GM12878 (cell line): ENCODE results near the gene UBASH3A. TPM values are rescaled to one million over a fixed set of nuclear protein-coding genes. Genes with fewer than 3 reads are reported as not detected.

ENCODE experiments used
- ATAC-seq: fragments of 200-7000 bp; cut with Tn5 transposase; 3 replicates; pipeline ENCODE4 v1.9.1; 2020; ENCODE audit warnings: mild to moderate bottlenecking, moderate library complexity
- BruUV-seq: library from RNA; stranded (reverse); fragments of 400-500 nt; replicated peaks from 2 replicates; lab custom pipeline; 2021; lab: Mats Ljungman, UMichigan
- CTCF ChIA-PET: fragments of 300-600 bp; sonication (Branson Sonifier 250); formaldehyde crosslinking; extraction: SDS; loops from one replicate; lab custom pipeline; 2021; ENCODE audit warnings: inconsistent platforms; lab: Yijun Ruan, JAX
- POLR2A ChIA-PET: fragments of 350-600 bp; formaldehyde crosslinking; extraction: SDS; loops from one replicate; lab custom pipeline; 2021; ENCODE audit warnings: inconsistent platforms; lab: Charles Lee
- RAD21 ChIA-PET: fragments of 300-600 bp; sonication (Branson Sonifier 250); formaldehyde crosslinking; loops from one replicate; lab custom pipeline; 2023; ENCODE audit warnings: antibody characterized with exemption; ENCODE audit not compliant: unreplicated experiment; lab: Charles Lee
- SMC1A ChIA-PET: fragments of 300-600 bp; sonication (Branson Sonifier 250); formaldehyde crosslinking; loops from one replicate; lab custom pipeline; 2023; ENCODE audit not compliant: unreplicated experiment, uncharacterized antibody; lab: Charles Lee
- DNase-seq: peaks from one replicate; pipeline ENCODE4 v3.0.0-alpha.2; 2011; ENCODE audit warnings: low read depth, low spot score
- FAIRE-seq: peaks from 3 replicates; lab custom pipeline; 2011; peaks lifted over from hg19 to GRCh38; lab: Jason Lieb, UNC
- H2AFZ ChIP-seq: 2 replicates; pipeline ENCODE4 v1.6.0; 2011; ENCODE audit warnings: low read depth, low read length, control low read depth; ENCODE audit not compliant: control insufficient read depth
- H3K27ac ChIP-seq: 2 replicates; pipeline ENCODE4 v1.5.1; 2011; ENCODE audit warnings: control low read depth; ENCODE audit not compliant: control insufficient read depth, insufficient read depth
- H3K27me3 ChIP-seq, 2 experiments: replicated peaks in 1 of 2; 2 replicates each; pipeline versions ENCODE4 v1.6.0 to v1.6.1; 2011; ENCODE audit warnings: low read length in 1 of 2; ENCODE audit not compliant: control insufficient read depth in 2 of 2, insufficient read depth in 2 of 2
- H3K36me3 ChIP-seq, 2 experiments: 2 replicates each; pipeline ENCODE4 v1.5.1; 2011; ENCODE audit warnings: low read length in 1 of 2; ENCODE audit not compliant: control insufficient read depth in 2 of 2, insufficient read depth in 2 of 2
- H3K4me1 ChIP-seq: 2 replicates; pipeline ENCODE4 v1.6.1; 2011; ENCODE audit warnings: mild to moderate bottlenecking, low read length, moderate library complexity, mixed read lengths; ENCODE audit not compliant: control insufficient read depth, insufficient read depth
- H3K4me2 ChIP-seq: 2 replicates; pipeline ENCODE4 v1.6.0; 2011; ENCODE audit warnings: control low read depth; ENCODE audit not compliant: control insufficient read depth, insufficient read depth
- H3K4me3 ChIP-seq: fragments of 200-600 bp; sonication (generic); 2 replicates; pipeline ENCODE4 v1.5.1; 2016
- H3K79me2 ChIP-seq: 2 replicates; pipeline ENCODE4 v1.6.0; 2011; ENCODE audit warnings: low read length; ENCODE audit not compliant: control insufficient read depth, insufficient read depth
- H3K9ac ChIP-seq: 2 replicates; pipeline ENCODE4 v1.8.0; 2011; ENCODE audit warnings: low read length, control low read depth, mixed read lengths; ENCODE audit not compliant: control insufficient read depth, insufficient read depth
- H3K9me3 ChIP-seq: replicated peaks from 3 replicates; pipeline ENCODE4 v1.5.1; 2011; ENCODE audit warnings: mild to moderate bottlenecking, low read length; ENCODE audit not compliant: control insufficient read depth, insufficient read depth
- H4K20me1 ChIP-seq: 2 replicates; pipeline ENCODE4 v1.6.0; 2011; ENCODE audit not compliant: control insufficient read depth, insufficient read depth
- BMI1 ChIP-seq: fragments of 450-650 bp; IDR thresholded peaks from 2 replicates; pipeline ENCODE4 v1.6.1; 2016; ENCODE audit warnings: mild to moderate bottlenecking, moderate library complexity, borderline replicate concordance
- CBFB ChIP-seq: IDR thresholded peaks from 2 replicates; pipeline ENCODE4 v1.6.1; 2016; ENCODE audit warnings: antibody characterized with exemption, low read depth
- CBX5 ChIP-seq: sonication (generic); IDR thresholded peaks from 2 replicates; pipeline ENCODE4 v1.6.1; 2016; ENCODE audit warnings: low read depth, moderate library complexity, mild to moderate bottlenecking, inconsistent platforms
- CHD2 ChIP-seq: IDR thresholded peaks from 2 replicates; pipeline ENCODE4 v1.6.1; 2011; ENCODE audit warnings: low read depth, low read length, improper control_type of control experiment, borderline replicate concordance
- EGR1 ChIP-seq, 2 experiments: IDR thresholded peaks; 1 replicate in 1 of 2; 2 replicates in 1 of 2; pipeline ENCODE4 v1.6.1; 2011 to 2012; ENCODE audit warnings: low read depth in 2 of 2, low read length in 2 of 2, borderline replicate concordance in 1 of 2, mild to moderate bottlenecking in 1 of 2, moderate library complexity in 1 of 2
- EP300 ChIP-seq, 2 experiments: fragments of 150-350 bp in 1 of 2; IDR thresholded peaks; 2 replicates each; pipeline ENCODE4 v1.6.1; 2011 to 2012; ENCODE audit warnings: low read depth in 2 of 2, low read length in 2 of 2, borderline replicate concordance in 1 of 2, improper control_type of control experiment in 1 of 2, inconsistent platforms in 1 of 2; ENCODE audit not compliant: control insufficient read depth in 1 of 2
- FOXK2 ChIP-seq: fragments of 450-650 bp; IDR thresholded peaks from 2 replicates; pipeline ENCODE4 v1.6.1; 2017; ENCODE audit warnings: mild to moderate bottlenecking, moderate library complexity
- FOXM1 ChIP-seq: IDR thresholded peaks from 2 replicates; pipeline ENCODE4 v1.6.1; 2012; ENCODE audit warnings: low read depth, mild to moderate bottlenecking, inconsistent platforms, low read length, moderate library complexity
- GATAD2B ChIP-seq: fragments of 450-650 bp; conservative IDR thresholded peaks from 2 replicates; pipeline ENCODE4 v1.6.1; 2017; ENCODE audit warnings: low read depth, mild to moderate bottlenecking, moderate library complexity
- HCFC1 ChIP-seq: fragments of 150-350 bp; IDR thresholded peaks from 2 replicates; pipeline ENCODE4 v1.6.1; 2014; ENCODE audit warnings: low read length
- JUNB ChIP-seq: IDR thresholded peaks from 2 replicates; pipeline ENCODE4 v1.6.1; 2016; ENCODE audit warnings: antibody characterized with exemption, mild to moderate bottlenecking
- MEF2B ChIP-seq: fragments of 450-650 bp; IDR thresholded peaks from 2 replicates; pipeline ENCODE4 v1.6.1; 2018; ENCODE audit warnings: mild to moderate bottlenecking, moderate library complexity; ENCODE audit not compliant: partially characterized antibody, poor library complexity, severe bottlenecking
- MYB ChIP-seq: fragments of 150-350 bp; IDR thresholded peaks from 2 replicates; pipeline ENCODE4 v1.6.1; 2014; ENCODE audit warnings: mild to moderate bottlenecking, low read depth, low read length, borderline replicate concordance
- NRF1 ChIP-seq: conservative IDR thresholded peaks from 2 replicates; pipeline ENCODE4 v1.6.1; 2011; ENCODE audit warnings: mild to moderate bottlenecking, low read depth, low read length, improper control_type of control experiment
- RAD21 ChIP-seq: IDR thresholded peaks from 2 replicates; pipeline ENCODE4 v1.6.1; 2011; ENCODE audit warnings: mild to moderate bottlenecking, low read depth, low read length, moderate library complexity; ENCODE audit not compliant: insufficient read depth
- RBBP5 ChIP-seq: fragments of 200-600 bp; sonication (generic); conservative IDR thresholded peaks from 2 replicates; pipeline ENCODE4 v1.6.1; 2016
- SREBF1 ChIP-seq: IDR thresholded peaks from 2 replicates; pipeline ENCODE4 v1.6.1; 2012; ENCODE audit warnings: mild to moderate bottlenecking, low read length
- ZNF622 ChIP-seq: fragments of 450-650 bp; IDR thresholded peaks from 2 replicates; pipeline ENCODE4 v1.6.1; 2017; ENCODE audit warnings: mild to moderate bottlenecking, inconsistent platforms
- WGBS: methylation state at CpG from one replicate; pipeline ENCODE4 v1.1.6; 2016; ENCODE audit warnings: low lambda C conversion rate; ENCODE audit not compliant: insufficient replicate concordance, insufficient coverage; ENCODE audit errors: missing lambda C conversion rate; 5-methylcytosine and 5-hydroxymethylcytosine counted together
- in situ Hi-C: fragments of 300-500 bp; cut with MboI; formaldehyde crosslinking; loops from 9 replicates; pipeline ENCODE4 v1.14.3; 2018; ENCODE audit warnings: mixed read lengths
- intact Hi-C: fragments of 100-400 bp; cut with micrococcal nuclease; formaldehyde crosslinking; loops from one replicate; pipeline ENCODE4 v1.14.2; 2022; ENCODE audit not compliant: unreplicated experiment
- polyA plus RNA-seq, 11 experiments: library from polyadenylated mRNA; depleted of rRNA in 4 of 11; unstranded in 6 of 11; stranded (reverse) in 5 of 11; fragments of >200 nt; fragmentation: Nextera tagmentation in 4 of 11; fragmentation: Illumina TruSeq in 1 of 11; extraction: Ambion mirVana in 4 of 11; extraction: Trizol in 1 of 11; gene quantifications; 1 replicate in 1 of 11; 2 replicates in 10 of 11; pipeline versions ENCODE4 v1.2.1 to v1.2.3, GENCODE V29; 2011 to 2016; ENCODE audit warnings: inconsistent platforms in 2 of 11, missing spikeins in 2 of 11, low read depth in 1 of 11
- total RNA-seq, 4 experiments: library from RNA; depleted of rRNA in 3 of 4; stranded (reverse); fragments of >200 nt in 3 of 4; fragmentation: Illumina TruSeq in 1 of 4; extraction: Trizol in 1 of 4; gene quantifications; 2 replicates each; pipeline versions ENCODE4 v1.2.1 to v1.2.3, GENCODE V29; 2013 to 2021
- TF ChIP-seq, protein P1 (sequence below): fragments of 450-650 bp; IDR thresholded peaks from 2 replicates; pipeline ENCODE4 v1.6.1; 2016; ENCODE audit warnings: mild to moderate bottlenecking

UBASH3A gene
- total and polyA plus RNA-seq, 10 of the 15 experiments (the other 5 are each of a cell fraction or from before 2014, with no cell fraction given): 0.04 to 0.39 (median 0.23) TPM; not detected in 1

GRCh38 chr21:42468491-42469131, 64.9 kb downstream of the UBASH3A start (continued):
- TF ChIP-seq HCFC1 (no peak), RBBP5 (no peak), FOXK2 (no peak)

DNA sequence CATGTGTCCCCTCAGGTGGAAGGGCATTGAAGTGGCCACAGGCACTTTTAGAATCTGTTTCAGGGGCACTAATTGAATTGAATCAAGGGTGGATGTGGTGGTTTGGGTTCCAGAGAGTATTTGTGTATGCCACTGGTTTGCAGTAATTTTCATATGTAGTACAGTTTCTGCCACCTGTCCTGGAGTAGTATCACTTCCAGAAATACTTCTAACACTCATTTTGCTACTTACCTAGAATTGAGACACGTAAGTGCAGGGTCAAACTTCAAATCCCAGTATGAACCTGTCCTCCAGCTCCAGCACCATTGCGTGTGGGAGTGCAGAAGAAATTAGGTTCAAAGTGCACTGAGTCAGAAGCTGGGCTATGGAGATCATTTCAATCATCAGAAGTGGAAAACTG, 65.6 kb downstream of the UBASH3A start:
- H3K36me3 ChIP-seq: no peaks in the 10 kb centered on the region
- no peak overlapping the region for H3K27ac ChIP-seq
- H3K4me1 ChIP-seq: peaks cover 55% of the 10 kb centered on the region
- ChIA-PET RAD21 (interaction anchor here (0.6 to 7.2 kb wide), 10 partner anchors 9 to 236 kb away, joined by 3 to 146 read pairs (median 14); partner anchors contain the start of gene SLC37A1), CTCF (interaction anchor here (0.6 to 7.8 kb wide), 6 partner anchors 9 to 66 kb away, joined by 3 to 168 read pairs (median 22); no protein-coding TSS in a partner anchor), SMC1A (interaction anchor here (0.7 to 12.0 kb wide), 14 partner anchors 8 to 159 kb away, joined by 3 to 268 read pairs (median 6); partner anchors contain the start of gene SLC37A1), POLR2A (interaction anchor here (1.3 to 3.9 kb wide), 5 partner anchors 9 to 66 kb away, joined by 4 to 36 read pairs (median 16); partner anchors contain the start of gene SLC37A1)
- no peak overlapping the region for H3K9ac ChIP-seq
- intact Hi-C loops: loop anchor here (10.0 kb wide), 1 partner anchor 234 kb away; no protein-coding TSS in a partner anchor
- peak overlapping the region; percentile 17 for H3K4me2 ChIP-seq
- peak; percentile 64 for FAIRE-seq
- BruUV-seq: no TSS peak
- no peak overlapping the region for H2AFZ ChIP-seq
- H4K20me1 ChIP-seq: no peaks in the 10 kb centered on the region
- in situ Hi-C loops: no loop called here
- H3K4me3 ChIP-seq: no peak overlapping the region
- 0% methylated on average over 2 of the region's 2 CpGs for WGBS
- H3K9me3 ChIP-seq: no peaks in the 10 kb centered on the region
- peak; percentile 77 for DNase-seq
- ATAC-seq: peak; percentile 59
- no peaks in the 10 kb centered on the region for H3K27me3 ChIP-seq
- no peaks in the 10 kb centered on the region for H3K79me2 ChIP-seq
- TF ChIP-seq, protein P1, sequence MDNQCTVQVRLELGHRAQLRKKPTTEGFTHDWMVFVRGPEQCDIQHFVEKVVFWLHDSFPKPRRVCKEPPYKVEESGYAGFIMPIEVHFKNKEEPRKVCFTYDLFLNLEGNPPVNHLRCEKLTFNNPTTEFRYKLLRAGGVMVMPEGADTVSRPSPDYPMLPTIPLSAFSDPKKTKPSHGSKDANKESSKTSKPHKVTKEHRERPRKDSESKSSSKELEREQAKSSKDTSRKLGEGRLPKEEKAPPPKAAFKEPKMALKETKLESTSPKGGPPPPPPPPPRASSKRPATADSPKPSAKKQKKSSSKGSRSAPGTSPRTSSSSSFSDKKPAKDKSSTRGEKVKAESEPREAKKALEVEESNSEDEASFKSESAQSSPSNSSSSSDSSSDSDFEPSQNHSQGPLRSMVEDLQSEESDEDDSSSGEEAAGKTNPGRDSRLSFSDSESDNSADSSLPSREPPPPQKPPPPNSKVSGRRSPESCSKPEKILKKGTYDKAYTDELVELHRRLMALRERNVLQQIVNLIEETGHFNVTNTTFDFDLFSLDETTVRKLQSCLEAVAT: peak; percentile 25; the same call in 1 of the 2 replicates
- TF ChIP-seq JUNB (peak; percentile 83), BMI1 (peak; percentile 56; the same call in 1 of the 2 replicates), CHD2 (peak; percentile 48; the same call in 1 of the 2 replicates), EGR1 (IDR thresholded peaks at IDR 0.05; ENCODE audit: borderline replicate concordance in 1 of 2, low read depth in 2 of 2, low read length in 2 of 2) (no peak), CBX5 (no peak), MYB (no peak), MEF2B (peak; percentile 78), ZNF622 (no peak), CBFB (no peak), RAD21 (no peak), EP300 (IDR thresholded peaks at IDR 0.05; ENCODE audit: borderline replicate concordance in 1 of 2, control insufficient read depth in 1 of 2, low read depth in 2 of 2, low read length in 2 of 2) (peak; percentile 84 to 87), FOXM1 (no peak), GATAD2B (peak; percentile 50; the same call in 1 of the 2 replicates), SREBF1 (no peak), NRF1 (no peak)
